SH-SY5Y (cell line): Measurements from ENCODE around the gene DYRK1A.

Experiments
- GATA2 ChIP-seq: IDR thresholded peaks from 2 replicates; pipeline ENCODE4 v1.6.1; 2011; ENCODE audit warnings: mild to moderate bottlenecking, low read depth, low read length
- GATA3 ChIP-seq: IDR thresholded peaks from 2 replicates; pipeline ENCODE4 v1.6.1; 2011; ENCODE audit warnings: low read depth, mild to moderate bottlenecking, low read length, moderate library complexity

GRCh38 chr21:37507716-37508115 lies 141.1 kb downstream of the DYRK1A start:
- TF ChIP-seq GATA3 (no peak), GATA2 (no peak)
